Mesodermal cell (in vitro differentiated cells): ENCODE measurements around the gene RBBP9.

ENCODE experiments used
- H3K27ac ChIP-seq: 2 replicates; pipeline ENCODE4 v1.7.0; 2013; ENCODE audit warnings: mild to moderate bottlenecking, low read depth, low read length, moderate library complexity; ENCODE audit not compliant: severe bottlenecking
- H3K36me3 ChIP-seq: 2 replicates; pipeline ENCODE4 v1.7.1; 2013; ENCODE audit warnings: mild to moderate bottlenecking, low read length, moderate library complexity; ENCODE audit not compliant: control insufficient read depth, insufficient read depth
- H3K4me1 ChIP-seq: one replicate; pipeline ENCODE4 v1.7.1; 2013; ENCODE audit warnings: mild to moderate bottlenecking, low read length; ENCODE audit not compliant: insufficient read depth, control insufficient read depth, poor library complexity, severe bottlenecking
- H3K4me3 ChIP-seq: 2 replicates; pipeline ENCODE4 v1.7.0; 2013; ENCODE audit warnings: low read length, control low read depth, mild to moderate bottlenecking; ENCODE audit not compliant: insufficient read depth, poor library complexity, severe bottlenecking; ENCODE audit errors: extremely low read depth
- H3K9me3 ChIP-seq: 2 replicates; pipeline ENCODE4 v1.7.1; 2013; ENCODE audit warnings: mild to moderate bottlenecking, low read length, moderate library complexity; ENCODE audit not compliant: control insufficient read depth
- WGBS, 2 experiments: methylation state at CpG; one replicate each; pipeline ENCODE4 v1.1.5; 2013; ENCODE audit warnings: missing lambda C conversion rate in 2 of 2; ENCODE audit not compliant: insufficient coverage in 2 of 2; 5-methylcytosine and 5-hydroxymethylcytosine counted together

RBBP9 gene

DNA sequence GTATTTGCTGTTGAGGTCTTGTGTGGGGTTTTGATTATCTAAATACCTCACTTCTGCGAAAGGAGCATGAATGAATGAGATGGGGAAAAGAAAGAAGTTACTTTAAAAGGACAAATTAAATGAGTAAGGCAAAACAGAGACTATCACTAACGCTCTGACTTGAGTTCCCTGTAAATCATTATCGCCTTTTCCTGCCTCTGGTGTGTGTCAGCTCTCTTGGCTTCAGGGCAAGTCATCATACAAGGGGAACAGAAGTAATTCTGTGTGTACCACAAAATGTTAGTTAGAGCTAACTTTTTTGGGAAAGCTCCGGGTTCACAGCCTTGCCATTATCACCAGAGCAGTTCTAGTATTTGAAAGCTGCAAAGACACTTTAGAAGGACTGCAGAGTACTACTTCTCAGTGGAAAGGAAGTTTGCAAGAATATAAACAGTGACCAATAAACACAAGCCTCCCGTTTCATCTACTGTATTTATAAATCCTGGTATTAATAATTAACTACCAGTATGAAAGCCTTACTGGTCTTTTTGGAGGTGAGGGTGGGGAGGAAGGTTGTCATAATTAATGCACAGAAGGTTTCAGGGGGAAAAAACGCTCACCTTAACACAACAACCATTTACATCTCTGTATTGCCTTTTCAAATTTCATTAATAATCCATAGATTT is 31.4 kb downstream of the RBBP9 start:
- Histone ChIP-seq H3K27ac (no peak overlapping the region), H3K9me3 (no peaks in the 10 kb centered on the region), H3K4me3 (peak overlapping the region; percentile 98), H3K4me1 (peaks cover 2% of the 10 kb centered on the region), H3K36me3 (peaks cover 13% of the 10 kb centered on the region)
- WGBS, 2 experiments: 89 to 96% methylated on average over 3 to 4 of the region's 6 CpGs

DNA sequence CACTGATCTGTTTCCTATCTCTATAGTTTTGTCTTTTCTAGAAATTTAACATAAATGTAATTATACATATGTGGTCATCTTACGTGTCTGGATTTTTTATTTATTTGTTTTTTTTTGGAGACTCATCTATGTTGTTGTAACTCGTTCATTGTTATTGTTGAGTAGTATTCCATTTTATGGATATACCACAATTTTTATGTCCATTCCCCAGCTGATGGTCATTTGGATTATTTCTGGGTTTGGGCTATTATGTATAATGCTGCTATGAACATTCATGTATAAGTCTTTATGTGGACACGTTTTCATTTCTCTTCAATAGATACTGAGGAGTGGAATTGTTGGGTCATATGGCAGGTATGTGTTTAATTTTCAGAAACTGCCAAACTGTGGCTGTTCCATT is 40.4 kb downstream of the RBBP9 start:
- Histone ChIP-seq H3K27ac (no peak overlapping the region), H3K4me1 (no peaks in the 10 kb centered on the region), H3K4me3 (no peak overlapping the region), H3K9me3 (no peaks in the 10 kb centered on the region), H3K36me3 (no peaks in the 10 kb centered on the region)
- WGBS, 2 experiments: 80% methylated on average over 1 of the region's 3 CpGs; no CpG with 5 or more reads in 1 of the 2 experiments

DNA sequence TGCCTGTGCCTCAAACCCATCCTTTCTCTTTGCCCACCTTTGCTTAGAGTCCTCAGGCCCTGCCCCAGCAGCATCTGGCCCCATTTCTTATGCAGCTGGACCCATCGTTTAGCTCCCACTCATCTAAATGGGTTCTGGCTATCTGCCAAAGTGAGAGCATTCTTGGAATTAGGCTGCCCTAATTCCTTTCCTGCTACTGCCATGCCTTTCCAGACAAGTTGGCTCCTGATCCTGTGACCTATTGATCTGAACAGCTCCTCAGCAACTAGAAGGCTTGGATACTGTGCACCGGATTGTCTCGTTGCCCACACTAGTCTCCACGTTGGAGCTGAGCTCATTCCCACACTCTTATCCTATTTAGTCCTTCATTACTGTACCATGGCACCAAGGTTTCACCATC is 53.1 kb downstream of the RBBP9 start:
- no peaks in the 10 kb centered on the region for H3K4me1 ChIP-seq
- no peaks in the 10 kb centered on the region for H3K36me3 ChIP-seq
- WGBS, 2 experiments: 89 to 93% methylated on average over 4 of the region's 4 CpGs
- H3K4me3 ChIP-seq: no peak overlapping the region
- no peaks in the 10 kb centered on the region for H3K9me3 ChIP-seq
- H3K27ac ChIP-seq: no peak overlapping the region

DNA sequence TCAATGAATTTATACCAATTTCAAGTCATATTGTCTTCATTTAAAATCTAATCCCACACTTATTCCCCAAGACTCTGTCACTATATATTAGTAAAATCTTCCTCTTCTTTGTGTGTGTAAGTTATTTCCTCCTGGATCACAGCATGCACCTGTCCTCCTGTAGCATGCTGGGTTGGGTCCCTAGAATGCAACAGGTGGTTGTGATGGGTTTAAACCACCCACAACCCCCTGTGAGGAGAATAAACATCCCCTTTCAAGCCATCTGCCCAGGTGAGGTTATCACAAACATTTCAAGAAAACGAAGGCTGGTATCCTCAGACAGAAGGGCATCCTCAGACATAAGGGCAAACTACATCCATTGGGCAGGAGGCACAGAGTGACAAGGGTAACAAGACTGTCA is 56.6 kb downstream of the RBBP9 start:
- WGBS, 2 experiments: 0% methylated on average over 1 of the region's 1 CpG
- Histone ChIP-seq H3K4me3 (no peak overlapping the region), H3K27ac (no peak overlapping the region), H3K4me1 (no peaks in the 10 kb centered on the region), H3K9me3 (no peaks in the 10 kb centered on the region), H3K36me3 (no peaks in the 10 kb centered on the region)

DNA sequence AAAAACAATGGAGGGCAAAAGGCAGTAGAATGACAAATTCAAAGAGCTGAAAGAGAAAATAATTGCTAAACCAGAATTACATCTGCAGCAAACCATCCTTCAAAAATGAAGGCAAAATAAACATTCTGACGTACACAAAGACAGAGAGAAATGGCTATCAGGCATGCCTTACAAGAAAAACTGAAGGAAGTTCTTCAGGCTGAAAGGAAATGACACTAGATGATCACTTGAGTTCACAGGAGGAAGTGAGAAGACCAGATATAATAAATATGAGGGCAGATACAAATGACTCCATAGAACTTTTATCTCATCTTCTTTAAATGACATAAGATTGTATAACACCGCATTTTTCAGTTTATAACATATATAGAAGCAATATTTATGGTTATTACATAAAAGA is 60.2 kb downstream of the RBBP9 start:
- 92 to 100% methylated on average over 1 of the region's 2 CpGs for WGBS, 2 experiments
- Histone ChIP-seq H3K27ac (no peak overlapping the region), H3K4me1 (no peaks in the 10 kb centered on the region), H3K4me3 (no peak overlapping the region), H3K36me3 (no peaks in the 10 kb centered on the region), H3K9me3 (no peaks in the 10 kb centered on the region)
